ENCODE results near the gene MACROD2.

Gene MACROD2

GRCh38 chr20:14336686-14337085, 341.4 kb downstream of the MACROD2 start:
- DNase-seq (ENCODE audit: low read depth): no peak

- peak; percentile 94 for DNase-seq (ENCODE audit: low read depth)
These were observed 342.3 kb downstream of the MACROD2 start, which contains the start of gene FLRT3 for GRCh38 chr20:14337400-14338171. TSS of gene FLRT3 (minus strand) at chr20:14337612. CDS start at chr20:14327506, 10,106 bp downstream.

- peak; percentile 12 for DNase-seq (ENCODE audit: low read depth)
These were observed 346.5 kb downstream of the MACROD2 start for GRCh38 chr20:14341801-14342200.

GRCh38 chr20:14342918-14343317, 347.6 kb downstream of the MACROD2 start:
- DNase-seq (ENCODE audit: low read depth): no peak

- DNase-seq (ENCODE audit: low read depth): no peak
These were observed 348.3 kb downstream of the MACROD2 start for GRCh38 chr20:14343491-14344065.

- no peak for DNase-seq (ENCODE audit: low read depth)
These were observed 349.4 kb downstream of the MACROD2 start for GRCh38 chr20:14344746-14345145.

- no peak for DNase-seq (ENCODE audit: low read depth)
These were observed 360.5 kb downstream of the MACROD2 start for GRCh38 chr20:14355791-14356190.

GRCh38 chr20:14360416-14360815, 365.1 kb downstream of the MACROD2 start:
- DNase-seq (ENCODE audit: low read depth): no peak

GRCh38 chr20:14361509-14362345, 366.4 kb downstream of the MACROD2 start:
- no peak for DNase-seq (ENCODE audit: low read depth)

- no peak for DNase-seq (ENCODE audit: low read depth)
These were observed 378.9 kb downstream of the MACROD2 start for GRCh38 chr20:14374196-14374595.

- no peak for DNase-seq (ENCODE audit: low read depth)
These were observed 380.2 kb downstream of the MACROD2 start for GRCh38 chr20:14375416-14375985.

GRCh38 chr20:14378326-14378725, 383.0 kb downstream of the MACROD2 start:
- DNase-seq (ENCODE audit: low read depth): no peak

- no peak for DNase-seq (ENCODE audit: low read depth)
These were observed 388.0 kb downstream of the MACROD2 start for GRCh38 chr20:14383335-14383734.

GRCh38 chr20:14384416-14385175, 389.3 kb downstream of the MACROD2 start:
- DNase-seq (ENCODE audit: low read depth): peak; percentile 15

- DNase-seq (ENCODE audit: low read depth): no peak
These were observed 389.9 kb downstream of the MACROD2 start for GRCh38 chr20:14385176-14385740.

GRCh38 chr20:14386726-14387125, 391.4 kb downstream of the MACROD2 start:
- no peak for DNase-seq (ENCODE audit: low read depth)

- no peak for DNase-seq (ENCODE audit: low read depth)
These were observed 406.3 kb downstream of the MACROD2 start for GRCh38 chr20:14401479-14402138.

GRCh38 chr20:14404515-14404914, 409.2 kb downstream of the MACROD2 start:
- no peak for DNase-seq (ENCODE audit: low read depth)

GRCh38 chr20:14406495-14406894, 411.2 kb downstream of the MACROD2 start:
- peak; percentile 18 for DNase-seq (ENCODE audit: low read depth)

- no peak for DNase-seq (ENCODE audit: low read depth)
These were observed 412.0 kb downstream of the MACROD2 start for GRCh38 chr20:14407336-14407735.

Measured in iris pigment epithelial cell (primary cell).